IMR-90 (cell line): Measurements from ENCODE around the gene VPS26B. TPM values are rescaled to one million over a fixed set of nuclear protein-coding genes. Genes with fewer than 3 reads are reported as not detected.

Experiments used
- ATAC-seq: fragments of 200-7000 bp; cut with Tn5 transposase; 2 replicates; pipeline ENCODE4 v1.9.1; 2020; ENCODE audit warnings: low read depth, mild to moderate bottlenecking, moderate library complexity
- BruUV-seq: library from RNA; stranded (reverse); fragments of 400-500 nt; replicated peaks from 2 replicates; lab custom pipeline; 2021; lab: Mats Ljungman, UMichigan
- CTCF ChIA-PET: fragments of 300-600 bp; formaldehyde crosslinking; extraction: SDS; loops from one replicate; lab custom pipeline; 2021; ENCODE audit warnings: antibody characterized with exemption; lab: Yijun Ruan, JAX
- POLR2A ChIA-PET: fragments of 300-600 bp; sonication (Branson Sonifier 250); formaldehyde crosslinking; loops from one replicate; lab custom pipeline; 2022; ENCODE audit warnings: antibody characterized with exemption; ENCODE audit not compliant: unreplicated experiment; lab: Charles Lee
- DNase-seq: peaks from one replicate; pipeline ENCODE4 v3.0.0; 2013
- H2AFZ ChIP-seq: replicated peaks from 2 replicates; pipeline ENCODE3; 2013; ENCODE audit warnings: low read length, mild to moderate bottlenecking; ENCODE audit not compliant: poor library complexity
- H2AK5ac ChIP-seq: 2 replicates; pipeline ENCODE4 v1.6.1; 2013; ENCODE audit warnings: low read depth, low read length, inconsistent platforms
- H2AK9ac ChIP-seq: replicated peaks from 2 replicates; pipeline ENCODE3; 2013; ENCODE audit warnings: mild to moderate bottlenecking, low read depth, low read length, moderate library complexity; ENCODE audit not compliant: poor library complexity
- H2BK120ac ChIP-seq: 2 replicates; pipeline ENCODE4 v1.6.1; 2013; ENCODE audit warnings: low read depth, low read length, inconsistent platforms
- H2BK15ac ChIP-seq: 3 replicates; pipeline ENCODE4 v1.6.1; 2013; ENCODE audit warnings: low read depth, low read length, inconsistent platforms
- H2BK20ac ChIP-seq: 2 replicates; pipeline ENCODE4 v1.6.1; 2013; ENCODE audit warnings: low read depth, mild to moderate bottlenecking, inconsistent platforms, low read length, moderate library complexity
- H2BK5ac ChIP-seq: 2 replicates; pipeline ENCODE4 v1.6.1; 2013; ENCODE audit warnings: mild to moderate bottlenecking, low read depth, low read length, inconsistent platforms; ENCODE audit not compliant: poor library complexity, severe bottlenecking
- H3K14ac ChIP-seq: replicated peaks from 2 replicates; pipeline ENCODE4 v1.6.1; 2013; ENCODE audit warnings: low read depth, low read length, inconsistent platforms
- H3K18ac ChIP-seq: 2 replicates; pipeline ENCODE4 v1.6.1; 2013; ENCODE audit warnings: low read depth, low read length, control low read depth
- H3K23ac ChIP-seq: 2 replicates; pipeline ENCODE4 v1.6.1; 2013; ENCODE audit warnings: low read depth, low read length, inconsistent platforms
- H3K27ac ChIP-seq: 2 replicates; pipeline ENCODE4 v1.5.1; 2013; ENCODE audit warnings: mild to moderate bottlenecking, control low read depth, low read length; ENCODE audit not compliant: insufficient read depth
- H3K27me3 ChIP-seq: 2 replicates; pipeline ENCODE4 v1.6.1; 2013; ENCODE audit warnings: low read length; ENCODE audit not compliant: control insufficient read depth, insufficient read depth
- H3K36me3 ChIP-seq: 2 replicates; pipeline ENCODE4 v1.6.1; 2013; ENCODE audit warnings: low read length, mixed read lengths; ENCODE audit not compliant: control insufficient read depth, insufficient read depth
- H3K4ac ChIP-seq: 2 replicates; pipeline ENCODE4 v1.6.1; 2013; ENCODE audit warnings: low read depth, low read length, inconsistent platforms
- H3K4me1 ChIP-seq: 2 replicates; pipeline ENCODE4 v1.6.1; 2013; ENCODE audit warnings: low read length, mixed read lengths; ENCODE audit not compliant: control insufficient read depth, insufficient read depth
- H3K4me2 ChIP-seq: 2 replicates; pipeline ENCODE4 v1.6.1; 2013; ENCODE audit warnings: low read depth, mild to moderate bottlenecking, control low read depth, low read length, moderate library complexity
- H3K4me3 ChIP-seq: 2 replicates; pipeline ENCODE4 v1.5.1; 2013; ENCODE audit warnings: low read depth, mild to moderate bottlenecking, control low read depth, low read length, moderate library complexity; ENCODE audit not compliant: insufficient read depth
- H3K56ac ChIP-seq: 2 replicates; pipeline ENCODE4 v1.6.1; 2013; ENCODE audit warnings: low read length, inconsistent platforms; ENCODE audit not compliant: insufficient read depth; ENCODE audit errors: extremely low read depth
- H3K79me1 ChIP-seq, 2 experiments: 2 replicates each; pipeline ENCODE4 v1.6.1; 2013; ENCODE audit warnings: low read length in 2 of 2, inconsistent platforms in 1 of 2, low read depth in 1 of 2
- H3K9ac ChIP-seq: 2 replicates; pipeline ENCODE4 v1.6.1; 2013; ENCODE audit warnings: low read depth, low read length, control low read depth
- H3K9me1 ChIP-seq: 2 replicates; pipeline ENCODE4 v1.6.1; 2013; ENCODE audit warnings: low read length, inconsistent platforms; ENCODE audit not compliant: insufficient read depth
- H3K9me3 ChIP-seq: 2 replicates; pipeline ENCODE4 v1.6.1; 2013; ENCODE audit warnings: low read length; ENCODE audit not compliant: control insufficient read depth, insufficient read depth
- H4K20me1 ChIP-seq: 2 replicates; pipeline ENCODE4 v1.6.1; 2013; ENCODE audit warnings: low read length, inconsistent platforms; ENCODE audit not compliant: insufficient read depth
- H4K5ac ChIP-seq: 2 replicates; pipeline ENCODE4 v1.6.1; 2013; ENCODE audit warnings: mild to moderate bottlenecking, low read depth, low read length, control low read depth
- H4K8ac ChIP-seq, 2 experiments: 2 replicates each; pipeline ENCODE4 v1.6.1; 2013; ENCODE audit warnings: low read depth in 2 of 2, low read length in 2 of 2, control low read depth in 1 of 2, inconsistent platforms in 1 of 2
- H4K91ac ChIP-seq: 2 replicates; pipeline ENCODE4 v1.6.1; 2013; ENCODE audit warnings: low read depth, low read length, inconsistent platforms; ENCODE audit not compliant: insufficient read depth
- BHLHE40 ChIP-seq: fragments of 150-350 bp; IDR thresholded peaks from 2 replicates; pipeline ENCODE4 v1.6.1; 2016; ENCODE audit warnings: mild to moderate bottlenecking, low read depth, low read length
- CEBPB ChIP-seq: IDR thresholded peaks from 2 replicates; pipeline ENCODE4 v1.6.1; 2012; ENCODE audit warnings: low read depth, low read length, improper control_type of control experiment
- CHD1 ChIP-seq: IDR thresholded peaks from 2 replicates; pipeline ENCODE4 v1.6.1; 2012; ENCODE audit warnings: low read depth, low read length, improper control_type of control experiment
- CTCF ChIP-seq: conservative IDR thresholded peaks from 2 replicates; pipeline ENCODE4 v1.5.1; 2012; ENCODE audit warnings: mild to moderate bottlenecking, low read depth, low read length, improper control_type of control experiment
- ELK1 ChIP-seq: fragments of 150-350 bp; IDR thresholded peaks from 2 replicates; pipeline ENCODE4 v1.6.1; 2016; ENCODE audit warnings: low read depth, mild to moderate bottlenecking, low read length, moderate library complexity, borderline replicate concordance
- MAFK ChIP-seq: IDR thresholded peaks from 2 replicates; pipeline ENCODE4 v1.6.1; 2012; ENCODE audit warnings: low read depth, low read length, improper control_type of control experiment
- MAZ ChIP-seq: IDR thresholded peaks from 2 replicates; pipeline ENCODE4 v1.6.1; 2012; ENCODE audit warnings: low read depth, mild to moderate bottlenecking, low read length, improper control_type of control experiment, moderate library complexity, borderline replicate concordance
- MXI1 ChIP-seq: IDR thresholded peaks from 2 replicates; pipeline ENCODE4 v1.6.1; 2012; ENCODE audit warnings: low read depth, mild to moderate bottlenecking, low read length, moderate library complexity, borderline replicate concordance
- NFE2L2 ChIP-seq: fragments of 150-350 bp; IDR thresholded peaks from 2 replicates; pipeline ENCODE4 v1.6.1; 2016; ENCODE audit warnings: low read depth, mild to moderate bottlenecking, low read length
- POLR2A ChIP-seq: IDR thresholded peaks from 2 replicates; pipeline ENCODE4 v1.6.1; 2012; ENCODE audit warnings: mild to moderate bottlenecking, low read depth, low read length
- RAD21 ChIP-seq: IDR thresholded peaks from 2 replicates; pipeline ENCODE4 v1.6.1; 2012; ENCODE audit warnings: low read length, improper control_type of control experiment
- RCOR1 ChIP-seq: IDR thresholded peaks from 2 replicates; pipeline ENCODE4 v1.6.1; 2012; ENCODE audit warnings: mild to moderate bottlenecking, low read length, improper control_type of control experiment; ENCODE audit not compliant: insufficient replicate concordance
- RFX5 ChIP-seq: IDR thresholded peaks from 2 replicates; pipeline ENCODE4 v1.8.0; 2012; ENCODE audit warnings: low read depth, mild to moderate bottlenecking, low read length, moderate library complexity
- SMC3 ChIP-seq: fragments of 150-350 bp; IDR thresholded peaks from 2 replicates; pipeline ENCODE4 v1.6.1; 2016; ENCODE audit warnings: low read depth, mild to moderate bottlenecking, antibody characterized with exemption, low read length, moderate library complexity
- USF2 ChIP-seq: fragments of 150-350 bp; IDR thresholded peaks from 2 replicates; pipeline ENCODE4 v1.6.1; 2017; ENCODE audit warnings: mild to moderate bottlenecking, antibody characterized with exemption, low read length, low read depth
- WGBS, 2 experiments: methylation state at CpG; one replicate each; pipeline versions ENCODE4 v1.1.5 to v1.1.7; 2013; ENCODE audit warnings: missing lambda C conversion rate in 2 of 2; ENCODE audit not compliant: insufficient read length in 1 of 2; ENCODE audit errors: extremely low coverage in 2 of 2; 5-methylcytosine and 5-hydroxymethylcytosine counted together
- dilution Hi-C: fragments of 300-500 bp; cut with HindIII; formaldehyde crosslinking; loops from one replicate; pipeline ENCODE4 v1.14.3; 2018; ENCODE audit warnings: low sequenced_read_pairs; ENCODE audit not compliant: unreplicated experiment
- in situ Hi-C: fragments of 300-500 bp; cut with MboI; formaldehyde crosslinking; loops from 3 replicates; pipeline ENCODE4 v1.14.3; 2019; ENCODE audit warnings: low sequenced_read_pairs, inconsistent platforms, mixed read lengths
- intact Hi-C: fragments of 100-400 bp; cut with micrococcal nuclease; formaldehyde crosslinking; loops from 2 replicates; pipeline ENCODE4 v1.10.0; 2022
- polyA plus RNA-seq, 3 experiments: library from polyadenylated mRNA; depleted of rRNA; stranded (reverse); fragments of >200 nt; gene quantifications; 2 replicates each; pipeline ENCODE4 v1.2.3, GENCODE V29; 2012; ENCODE audit warnings: low replicate concordance in 1 of 3
- total RNA-seq: library from RNA; depleted of rRNA; stranded (reverse); fragments of >200 nt; gene quantifications from 2 replicates; pipeline ENCODE4 v1.2.3, GENCODE V29; 2012

Gene VPS26B
- total and polyA plus RNA-seq, 2 of the 4 experiments (the other 2 are of a cell fraction), result 41.6 to 51.1 TPM

- Histone ChIP-seq H3K9me1 (peaks cover 6% of the 10 kb centered on the region; the same call in 1 of the 2 replicates), H2BK20ac (no peak overlapping the region), H3K4ac (no peak overlapping the region), H3K27me3 (no peaks in the 10 kb centered on the region), H3K23ac (no peak overlapping the region), H2BK15ac (no peak overlapping the region), H3K56ac (no peak overlapping the region), H3K14ac (no peak overlapping the region), H3K36me3 (peaks cover 10% of the 10 kb centered on the region), H3K9ac (no peak overlapping the region), H3K79me1 (peaks cover 20 to 21% of the 10 kb centered on the region in 2 experiments), H2AK9ac (no peak overlapping the region), H3K18ac (no peak overlapping the region), H4K5ac (no peak overlapping the region), H2BK120ac (no peak overlapping the region), H2AK5ac (no peak overlapping the region), H3K4me3 (no peak overlapping the region), H4K8ac (no peak overlapping the region), H4K91ac (no peak overlapping the region), H2BK5ac (no peak overlapping the region), H2AFZ (no peak overlapping the region), H3K4me2 (no peak overlapping the region), H3K4me1 (no peaks in the 10 kb centered on the region), H4K20me1 (no peaks in the 10 kb centered on the region), H3K27ac (no peak overlapping the region), H3K9me3 (no peaks in the 10 kb centered on the region)
- TF ChIP-seq RAD21 (no peak), MAZ (no peak), CEBPB (no peak), CHD1 (no peak), SMC3 (no peak), ELK1 (no peak), CTCF (no peak), MAFK (no peak), USF2 (no peak), RCOR1 (no peak), MXI1 (no peak), POLR2A (no peak), BHLHE40 (no peak), RFX5 (no peak), NFE2L2 (no peak)
- CTCF ChIA-PET, result no interaction called here
- DNase-seq (no peak), ATAC-seq (no peak)
- dilution Hi-C loops, result no loop called here
- intact Hi-C loops, result no loop called here
- BruUV-seq, result no TSS peak
- in situ Hi-C loops, result no loop called here
- POLR2A ChIA-PET, result no interaction called here
- WGBS, 2 experiments, result no CpG with 5 or more reads among the region's 7 CpGs
Measured at GRCh38 chr11:134215836-134216235, 8.6 kb upstream of the VPS26B start.
